Diencephalon (tissue), 1 donor: Measurements from ENCODE around the gene FLRT2. TPM values are rescaled to one million over a fixed set of nuclear protein-coding genes. Genes with fewer than 3 reads are reported as not detected.

ENCODE experiments used
- total RNA-seq: library from RNA; depleted of rRNA; stranded (reverse); fragments of >200 nt; gene quantifications from one replicate; pipeline ENCODE4 v1.2.3, GENCODE V29; 2014

Gene FLRT2
- 46.6 TPM for total RNA-seq

GRCh38 chr14:85529803-85530574, at the start of gene FLRT2:
Gene FLRT2, plus strand, starts transcription at chr14:85530144. Its CDS starts 91,371 bp downstream, at chr14:85621515.

